ENCODE measurements around the gene PODXL2. TPM values are rescaled to one million over a fixed set of nuclear protein-coding genes. Genes with fewer than 3 reads are reported as not detected.

Gene PODXL2
- total RNA-seq, 1 donor from 2014 or later, result 5.7 TPM

DNA sequence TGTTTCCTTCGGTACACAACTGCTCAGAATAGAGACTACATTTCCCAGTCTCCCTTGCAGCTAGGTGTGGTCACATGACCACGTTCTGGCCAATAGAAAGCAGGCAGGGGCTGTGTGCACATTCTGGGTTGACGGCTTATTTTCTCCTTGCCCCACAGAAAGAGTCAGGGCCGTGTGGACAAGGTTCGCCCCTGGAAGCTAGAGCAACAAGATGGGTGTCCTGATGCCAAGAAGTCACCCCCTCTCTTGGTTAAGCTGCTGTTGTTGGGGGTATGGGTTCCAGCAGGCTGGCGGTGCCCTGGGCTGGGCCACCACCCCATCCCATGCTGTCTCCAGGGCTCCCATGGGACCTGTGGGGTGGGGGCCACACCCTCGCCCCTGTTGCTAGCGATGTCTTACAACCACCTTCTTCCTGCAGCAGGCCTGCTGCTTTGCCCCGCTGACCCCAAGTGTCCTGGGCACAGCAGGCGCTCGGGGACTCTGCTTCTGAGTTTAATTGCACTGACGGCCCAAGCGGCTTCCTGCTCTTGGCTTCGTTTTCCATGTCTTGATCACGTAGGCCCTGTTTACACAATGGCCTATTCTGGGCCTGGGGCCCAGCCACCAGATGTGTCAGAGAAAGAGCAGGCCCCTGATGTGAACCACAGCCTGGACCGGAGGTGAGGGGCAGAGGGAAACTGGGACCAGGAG is 68.7 kb downstream of the PODXL2 start:
- H3K27me3 Mint-ChIP-seq (ENCODE audit: unreplicated experiment), result no peaks in the 10 kb centered on the region
- H3K36me3 Mint-ChIP-seq (ENCODE audit: unreplicated experiment), result peaks cover 22% of the 10 kb centered on the region
- DNase-seq (ENCODE audit: extremely low spot score, unreplicated experiment), result peak; percentile 90
- H3K4me1 Mint-ChIP-seq (ENCODE audit: unreplicated experiment), result peaks cover 72% of the 10 kb centered on the region
- peak overlapping the region; percentile 93 for H3K27ac Mint-ChIP-seq (ENCODE audit: unreplicated experiment)
- TF ChIP-seq, protein P1, sequence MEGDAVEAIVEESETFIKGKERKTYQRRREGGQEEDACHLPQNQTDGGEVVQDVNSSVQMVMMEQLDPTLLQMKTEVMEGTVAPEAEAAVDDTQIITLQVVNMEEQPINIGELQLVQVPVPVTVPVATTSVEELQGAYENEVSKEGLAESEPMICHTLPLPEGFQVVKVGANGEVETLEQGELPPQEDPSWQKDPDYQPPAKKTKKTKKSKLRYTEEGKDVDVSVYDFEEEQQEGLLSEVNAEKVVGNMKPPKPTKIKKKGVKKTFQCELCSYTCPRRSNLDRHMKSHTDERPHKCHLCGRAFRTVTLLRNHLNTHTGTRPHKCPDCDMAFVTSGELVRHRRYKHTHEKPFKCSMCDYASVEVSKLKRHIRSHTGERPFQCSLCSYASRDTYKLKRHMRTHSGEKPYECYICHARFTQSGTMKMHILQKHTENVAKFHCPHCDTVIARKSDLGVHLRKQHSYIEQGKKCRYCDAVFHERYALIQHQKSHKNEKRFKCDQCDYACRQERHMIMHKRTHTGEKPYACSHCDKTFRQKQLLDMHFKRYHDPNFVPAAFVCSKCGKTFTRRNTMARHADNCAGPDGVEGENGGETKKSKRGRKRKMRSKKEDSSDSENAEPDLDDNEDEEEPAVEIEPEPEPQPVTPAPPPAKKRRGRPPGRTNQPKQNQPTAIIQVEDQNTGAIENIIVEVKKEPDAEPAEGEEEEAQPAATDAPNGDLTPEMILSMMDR (IDR thresholded peaks at IDR 0.05), result no peak
- no peak overlapping the region for H3K4me3 Mint-ChIP-seq (ENCODE audit: unreplicated experiment)
- no peaks in the 10 kb centered on the region for H3K9me3 Mint-ChIP-seq (ENCODE audit: unreplicated experiment)

- Mint-ChIP-seq H3K27ac (ENCODE audit: unreplicated experiment) (peak overlapping the region; percentile 93), H3K4me1 (ENCODE audit: unreplicated experiment) (peaks cover 70% of the 10 kb centered on the region), H3K9me3 (ENCODE audit: unreplicated experiment) (no peaks in the 10 kb centered on the region), H3K36me3 (ENCODE audit: unreplicated experiment) (peaks cover 21% of the 10 kb centered on the region), H3K27me3 (ENCODE audit: unreplicated experiment) (no peaks in the 10 kb centered on the region), H3K4me3 (ENCODE audit: unreplicated experiment) (no peak overlapping the region)
- DNase-seq (ENCODE audit: extremely low spot score, unreplicated experiment), result no peak
- TF ChIP-seq, protein P1 (IDR thresholded peaks at IDR 0.05), result no peak
Observed at GRCh38 chr3:127698286-127698685, 69.3 kb downstream of the PODXL2 start.

DNA sequence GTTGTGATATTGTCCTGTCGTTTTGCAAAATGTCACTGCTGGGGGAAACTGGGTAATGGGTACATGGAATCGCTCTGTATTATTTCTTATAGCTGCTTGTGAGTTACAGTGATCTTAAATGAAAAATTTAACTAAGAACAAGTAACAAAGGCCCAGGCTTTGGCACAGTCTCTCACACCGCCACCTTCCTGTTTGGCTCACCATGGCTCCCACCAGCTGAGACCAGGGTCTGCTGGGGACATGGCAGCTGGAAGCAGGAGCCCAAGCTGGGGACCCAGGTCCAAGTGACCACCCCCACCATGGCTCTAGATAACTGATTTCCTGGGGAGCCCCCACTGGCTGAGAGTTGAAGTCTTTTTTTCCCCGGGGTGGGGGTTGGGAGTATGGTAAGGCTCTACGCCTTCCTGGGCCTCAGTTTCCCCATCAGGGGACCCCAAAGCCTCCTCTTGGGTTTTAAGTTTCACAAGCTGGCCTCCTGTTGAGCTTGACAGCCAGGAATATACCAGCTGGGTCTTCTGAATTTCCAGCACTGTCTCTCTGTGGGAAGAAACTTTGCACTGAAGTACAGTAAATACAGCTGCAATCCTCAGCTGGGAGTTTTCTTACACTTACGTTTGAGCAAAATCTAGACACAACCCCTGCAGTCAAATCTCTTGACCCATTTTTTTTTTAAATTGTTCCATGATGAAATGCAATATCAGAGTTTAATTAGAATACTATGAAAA is 69.9 kb downstream of the PODXL2 start:
- Mint-ChIP-seq H3K27me3 (ENCODE audit: unreplicated experiment) (no peaks in the 10 kb centered on the region), H3K27ac (ENCODE audit: unreplicated experiment) (peak overlapping the region; percentile 93), H3K36me3 (ENCODE audit: unreplicated experiment) (peaks cover 21% of the 10 kb centered on the region), H3K9me3 (ENCODE audit: unreplicated experiment) (no peaks in the 10 kb centered on the region), H3K4me3 (ENCODE audit: unreplicated experiment) (no peak overlapping the region), H3K4me1 (ENCODE audit: unreplicated experiment) (peaks cover 66% of the 10 kb centered on the region)
- no peak for DNase-seq (ENCODE audit: extremely low spot score, unreplicated experiment)
- TF ChIP-seq, protein P1 (IDR thresholded peaks at IDR 0.05), result no peak

- H3K27ac Mint-ChIP-seq (ENCODE audit: unreplicated experiment), result peak overlapping the region; percentile 93
- no peak overlapping the region for H3K4me3 Mint-ChIP-seq (ENCODE audit: unreplicated experiment)
- H3K4me1 Mint-ChIP-seq (ENCODE audit: unreplicated experiment), result peaks cover 62% of the 10 kb centered on the region
- TF ChIP-seq, protein P1 (IDR thresholded peaks at IDR 0.05), result no peak
- no peak for DNase-seq (ENCODE audit: extremely low spot score, unreplicated experiment)
- H3K9me3 Mint-ChIP-seq (ENCODE audit: unreplicated experiment), result peaks cover 6% of the 10 kb centered on the region
- peaks cover 25% of the 10 kb centered on the region for H3K36me3 Mint-ChIP-seq (ENCODE audit: unreplicated experiment)
- no peaks in the 10 kb centered on the region for H3K27me3 Mint-ChIP-seq (ENCODE audit: unreplicated experiment)
Observed at GRCh38 chr3:127699416-127700300, 70.7 kb downstream of the PODXL2 start.
